AG04449 (cell line): ENCODE results near the gene TPP2.

Source experiments
- CTCF ChIA-PET: fragments of 350-600 bp; formaldehyde crosslinking; extraction: SDS; loops from one replicate; lab custom pipeline; 2021; ENCODE audit warnings: antibody characterized with exemption; lab: Yijun Ruan, JAX
- POLR2A ChIA-PET: fragments of 400-600, 350-600 bp; formaldehyde crosslinking; extraction: SDS; loops from one replicate; lab custom pipeline; 2020; ENCODE audit warnings: antibody characterized with exemption, inconsistent platforms; lab: Yijun Ruan, JAX
- DNase-seq: peaks from one replicate; pipeline ENCODE4 v3.0.0-alpha.2; 2010; ENCODE audit warnings: low read depth, low spot score
- H3K4me3 ChIP-seq: 2 replicates; pipeline ENCODE4 v1.5.1; 2011; ENCODE audit warnings: low read depth, mild to moderate bottlenecking, control low read depth, low read length
- CTCF ChIP-seq: IDR thresholded peaks from one replicate; pipeline ENCODE4 v1.5.1; 2011; ENCODE audit warnings: mild to moderate bottlenecking, moderate library complexity, low read length, control low read depth, inconsistent platforms; ENCODE audit not compliant: insufficient read depth; ENCODE audit errors: missing control alignments

The TPP2 gene

DNA sequence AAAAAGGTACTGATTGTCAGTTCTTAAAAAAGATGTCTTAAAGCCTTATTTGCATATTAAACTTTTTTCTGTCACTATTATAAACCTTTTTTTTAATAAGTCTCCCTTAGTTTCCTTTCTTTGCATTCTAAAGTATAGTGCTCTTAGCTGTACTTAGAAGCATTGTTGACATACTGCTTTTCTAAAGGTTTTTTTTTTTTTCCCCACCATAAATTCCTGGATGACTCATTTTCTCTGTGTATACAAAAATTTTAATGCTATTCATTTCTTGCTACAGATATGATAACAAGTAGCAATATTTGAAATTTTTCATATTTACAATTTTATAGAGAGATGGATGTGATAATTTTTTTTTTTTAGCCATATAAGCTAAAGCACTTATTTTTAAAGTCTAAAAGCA, 54.6 kb downstream of the TPP2 start:
- TF ChIP-seq CTCF, result no peak
- ChIA-PET POLR2A (interaction anchor here (0.6 kb wide), 1 partner anchor 23 kb away, joined by 3 read pairs; no protein-coding TSS in a partner anchor), CTCF (interaction anchor here (0.6 to 2.3 kb wide), 5 partner anchors 8 to 123 kb away, joined by 3 to 9 read pairs (median 3); no protein-coding TSS in a partner anchor)
- DNase-seq, result no peak
- H3K4me3 ChIP-seq, result no peak overlapping the region

GRCh38 chr13:102651892-102652291, 55.1 kb downstream of the TPP2 start:
- no peak overlapping the region for H3K4me3 ChIP-seq
- CTCF ChIA-PET, result interaction anchor here (0.6 to 2.3 kb wide), 6 partner anchors 9 to 73 kb away, joined by 3 to 9 read pairs (median 4); no protein-coding TSS in a partner anchor
- no peak for DNase-seq
- POLR2A ChIA-PET, result no interaction called here
- TF ChIP-seq CTCF, result no peak

DNA sequence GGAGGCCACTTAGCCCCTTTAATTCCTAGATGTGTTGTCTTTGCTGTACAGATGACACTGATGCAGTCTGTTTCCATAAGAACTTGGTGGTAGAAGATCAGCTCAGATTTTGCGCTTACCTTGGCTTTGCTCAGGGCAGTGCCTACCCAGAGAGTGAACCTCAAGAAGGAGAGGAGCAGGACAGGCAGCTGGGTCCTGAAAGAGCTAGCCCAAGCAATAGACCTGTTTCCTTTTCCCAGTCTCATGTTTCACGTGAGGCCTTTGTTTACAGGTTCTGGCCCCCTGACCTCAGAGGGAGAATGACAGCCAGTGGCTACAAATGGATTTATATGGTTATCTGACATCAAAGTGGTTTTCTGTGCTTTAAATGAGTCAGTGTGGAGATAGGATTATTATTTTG, 58.0 kb downstream of the TPP2 start:
- no peak overlapping the region for H3K4me3 ChIP-seq
- ChIA-PET POLR2A (no interaction called here), CTCF (no interaction called here)

DNA sequence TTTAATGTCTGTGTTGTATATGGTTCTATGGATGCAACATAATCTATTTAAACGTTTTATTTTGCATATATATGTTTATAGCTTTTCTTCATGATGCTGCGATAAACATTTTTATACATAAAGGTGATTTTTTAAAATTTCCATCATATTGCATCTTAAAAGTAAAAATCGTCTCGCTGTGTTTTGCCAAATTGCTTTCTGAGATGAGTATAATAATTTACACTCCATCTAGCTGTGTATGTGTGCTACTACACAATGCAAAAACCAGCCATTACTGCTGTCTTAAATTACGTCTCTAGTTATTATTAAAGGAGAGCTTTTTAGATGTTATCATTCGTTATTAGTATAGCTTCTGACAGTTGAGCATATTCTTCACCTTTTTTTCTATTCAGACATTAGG, 60.8 kb downstream of the TPP2 start:
- CTCF ChIA-PET, result interaction anchor here (0.7 to 2.2 kb wide), 3 partner anchors 9 to 28 kb away, joined by 3 to 5 read pairs (median 3); no protein-coding TSS in a partner anchor
- POLR2A ChIA-PET, result no interaction called here

More for the DNA sequence above, 58.0 kb downstream of the TPP2 start:
- DNase-seq, result no peak
- TF ChIP-seq CTCF, result no peak

GRCh38 chr13:102658660-102659059, 61.9 kb downstream of the TPP2 start:
- ChIA-PET CTCF (interaction anchor here (1.0 kb wide), 1 partner anchor 67 kb away, joined by 3 read pairs; no protein-coding TSS in a partner anchor), POLR2A (no interaction called here)
- TF ChIP-seq CTCF, result no peak
- DNase-seq, result no peak
- H3K4me3 ChIP-seq, result no peak overlapping the region

More for the DNA sequence above, 60.8 kb downstream of the TPP2 start:
- no peak for DNase-seq
- TF ChIP-seq CTCF, result no peak
- no peak overlapping the region for H3K4me3 ChIP-seq

- H3K4me3 ChIP-seq, result no peak overlapping the region
- no peak for TF ChIP-seq CTCF
- ChIA-PET POLR2A (no interaction called here), CTCF (interaction anchor here (1.0 kb wide), 1 partner anchor 68 kb away, joined by 3 read pairs; no protein-coding TSS in a partner anchor)
- no peak for DNase-seq
Measured at GRCh38 chr13:102659168-102659713, 62.5 kb downstream of the TPP2 start.
